HG03442 (cell line): Measurements from ENCODE around the gene EFHD2.
"Not testable (repeated sequence)": the region's sequence is repeated elsewhere in the genome, so short reads cannot be mapped to it uniquely, and the experiment has no call there.

Experiments used
- ATAC-seq: cut with Tn5 transposase; IDR thresholded peaks from one replicate; pipeline ENCODE4 v1.9.1; 2021; ENCODE audit warnings: mild to moderate bottlenecking, moderate library complexity; ENCODE audit not compliant: unreplicated experiment

Gene EFHD2

DNA sequence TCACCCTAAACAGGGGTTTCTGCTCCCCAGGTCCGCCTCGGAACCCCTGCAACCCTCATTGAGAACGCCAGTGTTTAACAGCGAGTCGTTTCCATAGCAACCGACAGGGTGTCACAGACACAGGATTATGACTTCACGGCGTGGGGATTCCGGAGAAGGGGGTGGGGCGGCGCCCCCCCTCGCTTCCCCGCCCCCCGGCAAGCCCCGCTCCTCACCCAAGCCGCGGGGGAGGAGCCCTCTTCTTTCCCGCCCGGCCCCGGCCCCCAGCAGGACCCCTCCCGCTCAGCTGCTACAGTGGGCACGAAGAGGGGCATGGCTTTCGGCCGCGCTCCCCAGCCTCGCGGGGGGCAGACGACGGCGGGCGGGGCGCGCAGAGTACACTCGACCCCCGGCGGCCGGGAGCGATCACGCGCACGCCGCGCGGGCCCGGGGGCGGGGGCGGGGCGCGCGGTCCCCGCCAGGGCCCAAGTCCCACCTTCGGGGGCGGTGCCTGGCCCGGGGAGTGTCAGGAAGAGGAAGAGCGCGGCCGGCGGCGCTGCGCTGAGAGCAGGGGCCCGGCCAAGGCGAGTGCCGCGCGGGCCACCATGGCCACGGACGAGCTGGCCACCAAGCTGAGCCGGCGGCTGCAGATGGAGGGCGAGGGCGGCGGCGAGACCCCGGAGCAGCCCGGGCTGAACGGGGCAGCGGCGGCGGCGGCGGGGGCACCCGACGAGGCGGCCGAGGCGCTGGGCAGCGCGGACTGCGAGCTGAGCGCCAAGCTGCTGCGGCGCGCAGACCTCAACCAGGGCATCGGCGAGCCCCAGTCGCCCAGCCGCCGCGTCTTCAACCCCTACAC is at the start of gene EFHD2:
EFHD2 (plus strand) TSS at position 501 of the 835 bp plus-strand sequence; CDS start at position 585, 84 bp downstream.
- ATAC-seq = peak; percentile 73

GRCh38 chr1:15360700-15361099 is 49.0 kb upstream of the EFHD2 start:
- no peak for ATAC-seq

DNA sequence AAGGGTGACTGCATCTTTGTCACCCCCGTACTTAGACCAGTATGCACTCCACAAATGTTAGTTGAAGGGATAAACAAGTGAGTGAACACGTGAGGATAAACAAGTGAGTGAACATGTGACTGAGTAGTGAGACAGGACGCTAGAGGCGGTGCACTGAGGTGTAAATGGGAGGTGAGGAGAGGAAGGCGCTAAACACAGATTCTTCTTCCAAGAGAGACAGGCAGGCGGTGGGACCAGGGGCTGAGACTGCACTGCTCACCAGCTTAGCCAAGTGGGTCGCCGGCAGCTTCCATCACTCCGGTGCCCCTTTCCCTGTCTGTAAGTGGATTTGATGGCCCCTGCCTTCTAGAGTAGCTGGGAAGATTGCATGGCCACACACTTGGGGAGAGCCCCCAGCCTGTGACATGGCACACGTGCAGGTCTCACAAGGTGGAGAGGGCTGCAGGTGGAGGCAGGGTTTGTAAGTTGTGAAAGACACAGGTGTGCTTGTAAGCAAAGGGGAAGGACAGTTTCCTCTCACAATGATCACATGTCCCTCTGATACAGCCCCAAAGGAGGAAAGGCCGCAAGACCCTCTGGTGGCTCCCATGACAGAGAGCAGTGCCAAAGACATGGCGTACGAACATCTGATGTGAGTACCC is 47.5 kb upstream of the EFHD2 start:
- ATAC-seq = no peak

GRCh38 chr1:15362737-15363128 is 47.0 kb upstream of the EFHD2 start:
- ATAC-seq = no peak

- no peak for ATAC-seq
Observed at GRCh38 chr1:15364740-15365139, 44.9 kb upstream of the EFHD2 start.

- no peak for ATAC-seq
Observed at GRCh38 chr1:15368888-15369287, 40.8 kb upstream of the EFHD2 start.

DNA sequence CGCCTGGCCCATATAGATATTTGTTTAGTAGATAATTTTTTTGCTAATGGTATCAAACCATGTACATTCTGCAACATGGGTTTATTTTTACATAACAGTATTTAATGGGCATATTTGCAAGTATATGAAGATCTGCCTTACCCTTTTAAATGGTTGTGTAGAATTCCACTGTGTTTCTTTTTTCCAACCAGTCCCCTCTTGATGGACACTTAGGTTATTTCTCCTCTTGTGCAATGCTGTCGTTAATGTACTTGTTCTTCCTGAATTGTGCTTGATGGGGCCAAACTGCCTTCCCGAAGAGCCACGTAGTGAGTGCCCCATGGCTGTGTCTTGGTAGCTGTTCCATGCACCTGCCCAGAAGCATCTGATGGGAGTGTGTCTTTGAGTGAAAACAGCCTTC is 39.4 kb upstream of the EFHD2 start:
- no peak for ATAC-seq

- ATAC-seq = no peak
Observed at GRCh38 chr1:15370781-15371520, 38.7 kb upstream of the EFHD2 start.

DNA sequence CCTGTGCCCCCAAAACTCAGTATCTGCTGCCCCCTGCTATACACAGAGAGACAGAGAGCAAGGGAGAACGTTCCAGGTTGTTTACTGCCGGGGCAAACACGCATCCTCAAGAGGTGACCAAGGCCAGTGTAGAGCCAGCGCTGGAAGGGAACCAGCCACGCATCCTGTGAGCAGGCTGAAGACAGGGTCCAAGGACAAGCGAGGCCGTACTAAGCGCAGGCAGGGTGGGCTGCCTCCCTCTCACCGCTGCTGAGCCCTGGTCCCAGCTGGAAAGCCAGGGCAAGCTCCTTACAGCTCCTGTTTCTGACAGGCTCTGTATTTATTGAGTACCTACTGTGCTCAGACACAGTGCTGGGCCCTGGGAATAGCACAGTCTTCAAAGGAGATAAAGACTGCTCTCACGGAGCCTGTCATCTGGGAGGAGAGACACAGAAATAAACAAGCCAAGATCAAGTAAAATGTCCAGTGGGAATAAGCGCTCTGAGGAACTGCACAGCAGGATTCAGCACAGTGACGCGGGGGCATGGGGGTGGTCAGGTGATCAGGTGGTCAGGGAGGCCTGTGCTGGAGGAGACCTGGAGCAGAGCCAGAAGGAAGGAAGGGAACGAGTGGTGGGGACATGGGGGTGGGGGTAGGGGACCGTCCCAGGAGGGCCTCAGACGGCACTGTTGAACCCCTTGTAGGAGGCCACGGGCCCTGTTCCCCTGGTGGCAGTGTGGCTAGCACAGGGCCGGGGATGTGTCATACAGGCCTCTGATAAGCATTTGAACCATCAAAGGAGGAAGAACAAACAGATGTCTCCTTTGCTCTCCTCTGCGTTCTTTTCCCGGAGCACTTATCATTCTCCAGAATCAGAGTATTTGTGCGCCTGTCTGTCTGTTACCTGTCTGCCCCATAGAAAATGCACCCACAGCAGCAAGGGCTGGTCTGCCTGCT is 37.8 kb upstream of the EFHD2 start:
- ATAC-seq = no peak

- ATAC-seq = no peak
Observed at GRCh38 chr1:15378729-15379128, 31.0 kb upstream of the EFHD2 start.

- ATAC-seq = not testable (repeated sequence)
Observed at GRCh38 chr1:15379151-15379550, 30.5 kb upstream of the EFHD2 start.

DNA sequence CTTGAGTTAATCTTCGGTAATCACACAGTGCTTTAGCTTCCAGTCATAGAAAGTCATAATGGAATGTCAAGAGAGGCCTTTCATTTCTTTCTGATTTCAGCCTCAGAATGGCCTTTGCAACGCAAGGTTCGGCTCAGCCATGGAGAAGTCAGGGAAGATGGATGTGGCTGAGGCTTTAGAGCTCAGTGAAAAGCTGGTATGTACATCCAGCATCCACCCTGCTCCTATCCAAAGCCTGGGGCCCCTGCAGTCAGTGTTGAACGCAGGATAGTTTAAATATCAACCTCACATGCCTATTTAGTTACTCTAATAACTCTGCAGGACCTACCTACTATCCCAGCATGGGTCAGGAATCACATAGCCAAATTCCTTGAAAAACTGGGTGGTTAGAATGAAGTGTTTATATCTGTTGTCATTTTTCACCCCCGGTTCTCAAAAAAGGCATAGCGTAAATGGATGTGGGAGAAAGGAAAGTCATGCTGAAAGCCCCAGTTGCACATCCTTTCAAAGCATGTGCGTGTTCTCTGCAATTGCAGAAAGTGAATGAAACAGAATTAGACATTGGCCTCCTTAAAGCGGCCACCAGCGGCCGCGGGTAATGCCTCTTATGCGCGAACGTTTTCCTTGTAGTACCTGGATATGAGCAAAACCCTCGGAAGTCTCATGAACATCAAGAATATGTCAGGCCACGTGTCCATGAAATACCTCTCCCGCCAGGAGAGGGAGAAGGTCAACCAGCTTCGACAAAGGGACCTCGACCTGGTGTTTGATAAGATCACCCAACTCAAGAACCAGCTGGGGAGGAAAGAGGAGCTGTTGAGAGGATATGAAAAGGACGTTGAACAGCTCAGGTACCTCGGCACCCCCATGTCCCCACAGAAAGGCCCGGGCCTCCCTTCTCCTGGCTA is 28.8 kb upstream of the EFHD2 start:
- no peak for ATAC-seq

GRCh38 chr1:15381805-15382204 is 27.9 kb upstream of the EFHD2 start:
- no peak for ATAC-seq

GRCh38 chr1:15382601-15383518 is 26.8 kb upstream of the EFHD2 start:
- ATAC-seq = no peak

GRCh38 chr1:15383810-15384209 is 25.9 kb upstream of the EFHD2 start:
- no peak for ATAC-seq

DNA sequence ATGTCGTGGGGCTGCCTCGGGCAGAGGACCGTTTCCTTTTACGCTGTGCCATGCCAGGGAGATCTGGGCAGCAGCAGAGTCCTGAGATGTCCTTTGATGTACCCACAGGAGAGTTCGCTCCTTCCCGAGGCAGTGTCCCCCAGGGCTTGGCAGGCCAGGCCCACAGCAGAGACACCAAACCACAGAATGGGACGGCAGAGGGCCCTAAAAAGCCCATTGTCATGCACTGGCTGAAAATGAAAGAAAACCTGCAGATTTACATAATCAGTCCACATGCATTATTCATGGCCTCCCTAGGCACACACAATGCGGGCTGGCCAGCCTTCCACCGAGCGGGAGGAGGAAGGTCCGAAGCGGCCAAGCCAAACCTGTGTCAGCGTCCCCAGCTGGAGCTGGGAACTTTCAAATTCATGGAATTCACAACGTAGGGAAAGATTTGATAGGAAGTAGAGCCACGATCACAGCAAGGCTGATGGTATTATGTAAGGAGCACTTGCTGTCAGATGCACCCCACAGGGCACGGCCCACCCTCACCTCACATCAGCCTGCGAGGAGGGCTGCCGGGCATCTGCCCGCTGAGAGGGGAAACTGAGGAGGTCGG is 25.3 kb upstream of the EFHD2 start:
- no peak for ATAC-seq

DNA sequence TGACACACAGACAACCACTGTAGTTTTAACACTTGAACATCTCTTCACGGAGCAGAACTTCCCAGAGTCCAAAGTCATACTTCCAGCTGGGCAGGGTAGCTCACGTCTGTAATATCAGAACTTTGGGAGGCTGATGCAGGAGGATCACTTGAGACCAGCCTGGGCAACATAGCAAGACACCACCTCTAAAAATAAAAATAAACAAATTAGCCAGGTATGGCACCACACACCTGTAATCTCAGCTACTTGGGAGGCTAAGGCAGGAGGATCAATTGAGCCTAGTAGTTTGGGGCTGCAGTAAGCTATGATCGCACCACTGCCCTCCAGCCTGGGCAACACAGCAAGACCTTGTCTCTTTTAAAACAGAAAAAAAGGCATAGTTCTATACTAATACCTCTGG is 24.3 kb upstream of the EFHD2 start:
- ATAC-seq = no peak

DNA sequence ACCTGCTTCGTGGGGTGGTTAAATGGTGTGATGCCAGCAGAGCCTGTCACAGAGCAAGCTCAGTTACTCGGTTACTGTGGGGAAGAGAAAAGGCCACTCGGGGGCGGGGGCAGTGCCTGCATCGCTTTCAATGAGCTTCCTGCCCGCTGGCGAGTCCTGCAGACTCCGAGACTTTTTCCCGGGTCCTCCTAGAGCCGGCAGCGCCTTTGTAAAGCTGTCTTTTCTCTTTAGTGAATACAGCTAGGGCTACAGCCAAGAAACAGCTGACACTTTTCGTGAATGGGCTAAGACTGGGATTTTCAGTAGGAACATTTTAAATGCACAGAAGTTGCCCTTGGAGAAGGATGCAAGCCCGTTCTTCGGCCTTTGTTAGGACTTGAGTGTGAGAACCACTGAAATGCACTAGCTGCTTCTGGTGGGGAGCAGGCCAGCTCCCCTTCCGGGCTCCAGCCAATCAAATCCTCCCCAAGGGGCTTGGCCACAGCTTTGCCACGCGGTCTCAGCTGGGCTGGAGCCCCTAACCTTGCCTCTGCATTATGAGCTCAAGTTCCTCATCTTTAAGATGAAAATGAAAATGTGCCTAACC is 23.4 kb upstream of the EFHD2 start:
- ATAC-seq = no peak
